Measurements from ENCODE around the gene ERG28. TPM values are rescaled to one million over a fixed set of nuclear protein-coding genes. Genes with fewer than 3 reads are reported as not detected.

ERG28 gene
- total RNA-seq, 2 experiments from 2014 or later: 13.4 to 14.9 TPM

DNA sequence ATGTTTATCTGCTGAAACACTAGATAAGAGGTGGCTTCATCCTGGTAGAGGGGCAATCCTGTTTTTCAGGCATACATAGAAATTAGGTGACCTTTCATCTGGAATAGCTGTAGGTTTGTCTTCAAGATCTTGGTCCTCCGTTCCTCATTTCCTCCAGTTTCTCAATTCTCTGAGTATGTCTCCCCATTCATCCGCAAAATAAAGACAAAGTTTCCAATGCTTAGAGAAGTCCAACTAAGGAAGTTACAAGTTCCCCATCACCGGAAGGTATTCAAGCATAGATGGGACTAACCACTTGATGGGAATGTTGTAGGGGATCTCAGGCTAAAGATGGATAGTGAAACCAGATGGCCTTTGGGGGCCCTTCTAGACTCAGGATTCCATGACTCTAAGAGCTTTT, 34.3 kb downstream of the ERG28 start:
- Mint-ChIP-seq H3K9me3 (no peaks in the 10 kb centered on the region), H3K27ac (no peak overlapping the region), H3K27me3 (no peaks in the 10 kb centered on the region), H3K4me1 (ENCODE audit: low read depth) (no peaks in the 10 kb centered on the region), H3K36me3 (ENCODE audit: low read depth) (no peaks in the 10 kb centered on the region), H3K4me3 (no peak overlapping the region)
- TF ChIP-seq, protein P1, sequence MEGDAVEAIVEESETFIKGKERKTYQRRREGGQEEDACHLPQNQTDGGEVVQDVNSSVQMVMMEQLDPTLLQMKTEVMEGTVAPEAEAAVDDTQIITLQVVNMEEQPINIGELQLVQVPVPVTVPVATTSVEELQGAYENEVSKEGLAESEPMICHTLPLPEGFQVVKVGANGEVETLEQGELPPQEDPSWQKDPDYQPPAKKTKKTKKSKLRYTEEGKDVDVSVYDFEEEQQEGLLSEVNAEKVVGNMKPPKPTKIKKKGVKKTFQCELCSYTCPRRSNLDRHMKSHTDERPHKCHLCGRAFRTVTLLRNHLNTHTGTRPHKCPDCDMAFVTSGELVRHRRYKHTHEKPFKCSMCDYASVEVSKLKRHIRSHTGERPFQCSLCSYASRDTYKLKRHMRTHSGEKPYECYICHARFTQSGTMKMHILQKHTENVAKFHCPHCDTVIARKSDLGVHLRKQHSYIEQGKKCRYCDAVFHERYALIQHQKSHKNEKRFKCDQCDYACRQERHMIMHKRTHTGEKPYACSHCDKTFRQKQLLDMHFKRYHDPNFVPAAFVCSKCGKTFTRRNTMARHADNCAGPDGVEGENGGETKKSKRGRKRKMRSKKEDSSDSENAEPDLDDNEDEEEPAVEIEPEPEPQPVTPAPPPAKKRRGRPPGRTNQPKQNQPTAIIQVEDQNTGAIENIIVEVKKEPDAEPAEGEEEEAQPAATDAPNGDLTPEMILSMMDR (IDR thresholded peaks at IDR 0.05): no peak
- DNase-seq (no peak), ATAC-seq (no peak)
- CTCF ChIA-PET: interaction anchor here (1.1 kb wide), 1 partner anchor 49 kb away, joined by 3 read pairs; no protein-coding TSS in a partner anchor
- POLR2A ChIA-PET: no interaction called here
- intact Hi-C loops (cut with micrococcal nuclease): no loop called here

DNA sequence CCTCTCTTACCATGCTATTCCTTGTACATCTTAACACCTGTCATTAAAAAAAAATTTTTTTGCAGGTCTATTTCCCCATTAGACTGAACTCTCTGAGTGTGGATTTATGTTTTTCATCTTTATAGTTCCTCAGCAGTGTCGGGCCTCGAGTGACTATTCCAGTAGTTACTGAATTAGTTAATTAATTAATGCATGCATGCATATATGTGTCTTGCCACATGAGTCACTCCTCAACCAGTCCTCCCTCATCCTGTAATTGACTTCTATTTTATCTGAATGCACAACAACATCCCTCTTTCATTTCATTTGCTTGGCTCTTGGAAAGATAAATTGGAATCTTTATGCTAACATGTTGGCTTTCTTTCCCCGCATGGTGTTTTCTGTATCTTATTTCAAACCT, 35.6 kb downstream of the ERG28 start:
- Mint-ChIP-seq H3K27ac (no peak overlapping the region), H3K4me1 (ENCODE audit: low read depth) (no peaks in the 10 kb centered on the region), H3K4me3 (no peak overlapping the region), H3K27me3 (no peaks in the 10 kb centered on the region), H3K9me3 (no peaks in the 10 kb centered on the region), H3K36me3 (ENCODE audit: low read depth) (no peaks in the 10 kb centered on the region)
- POLR2A ChIA-PET: no interaction called here
- ATAC-seq (no peak), DNase-seq (no peak)
- CTCF ChIA-PET: no interaction called here
- TF ChIP-seq, protein P1 (IDR thresholded peaks at IDR 0.05): no peak
- intact Hi-C loops (cut with micrococcal nuclease): no loop called here

DNA sequence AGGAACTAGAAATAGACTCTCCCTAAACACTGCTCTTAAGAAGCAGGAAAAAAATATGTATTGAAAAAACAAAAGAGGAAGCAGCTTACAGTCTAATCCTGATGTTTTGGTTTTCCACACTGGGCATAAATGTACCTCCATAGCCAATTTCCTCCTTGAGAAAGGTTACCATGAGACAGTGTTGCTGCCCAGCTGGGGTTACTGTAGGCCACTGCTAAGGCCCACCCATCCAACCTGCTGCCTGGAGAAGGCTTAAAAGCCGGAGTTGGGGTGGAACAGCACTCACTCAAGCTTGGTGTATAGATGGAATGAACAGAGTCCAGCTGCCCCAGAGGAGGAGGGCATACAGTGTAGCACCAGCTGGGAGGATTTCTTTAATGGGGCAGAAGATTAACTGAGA, 41.1 kb downstream of the ERG28 start:
- ATAC-seq: no peak
- no peak for DNase-seq
- Mint-ChIP-seq H3K27ac (no peak overlapping the region), H3K9me3 (no peaks in the 10 kb centered on the region), H3K36me3 (ENCODE audit: low read depth) (no peaks in the 10 kb centered on the region), H3K27me3 (no peaks in the 10 kb centered on the region), H3K4me3 (no peak overlapping the region), H3K4me1 (ENCODE audit: low read depth) (no peaks in the 10 kb centered on the region)
- ChIA-PET POLR2A (no interaction called here), CTCF (interaction anchor here (1.1 to 5.0 kb wide), 3 partner anchors 30 to 39 kb away, joined by 3 to 23 read pairs (median 3); no protein-coding TSS in a partner anchor)
- TF ChIP-seq, protein P1 (IDR thresholded peaks at IDR 0.05): no peak
- intact Hi-C loops (cut with micrococcal nuclease): no loop called here

DNA sequence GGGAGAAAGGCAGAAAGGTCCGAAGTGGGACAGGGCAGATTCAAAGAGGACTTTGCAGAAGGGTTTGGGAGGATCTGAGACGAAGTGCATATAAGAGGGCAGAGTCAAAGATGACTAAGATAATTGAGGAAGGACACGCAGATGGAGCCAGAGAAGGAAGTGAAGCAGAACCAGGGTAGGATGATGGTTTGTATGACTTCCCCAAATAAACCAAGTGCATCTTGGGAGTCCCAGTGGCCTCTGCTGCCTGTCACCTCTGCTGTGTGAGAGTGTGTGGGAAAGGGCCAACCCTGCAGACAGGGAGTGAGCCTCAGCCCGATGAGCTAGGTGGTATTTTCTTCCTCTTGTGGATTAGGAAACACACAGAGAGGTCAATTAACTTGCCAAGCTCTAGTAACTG, 45.5 kb downstream of the ERG28 start:
- Mint-ChIP-seq H3K9me3 (no peaks in the 10 kb centered on the region), H3K36me3 (ENCODE audit: low read depth) (no peaks in the 10 kb centered on the region), H3K4me3 (no peak overlapping the region), H3K27ac (no peak overlapping the region), H3K27me3 (no peaks in the 10 kb centered on the region), H3K4me1 (ENCODE audit: low read depth) (no peaks in the 10 kb centered on the region)
- intact Hi-C loops (cut with micrococcal nuclease): no loop called here
- ATAC-seq (no peak), DNase-seq (no peak)
- TF ChIP-seq, protein P1 (IDR thresholded peaks at IDR 0.05): no peak
- ChIA-PET CTCF (no interaction called here), POLR2A (no interaction called here)

DNA sequence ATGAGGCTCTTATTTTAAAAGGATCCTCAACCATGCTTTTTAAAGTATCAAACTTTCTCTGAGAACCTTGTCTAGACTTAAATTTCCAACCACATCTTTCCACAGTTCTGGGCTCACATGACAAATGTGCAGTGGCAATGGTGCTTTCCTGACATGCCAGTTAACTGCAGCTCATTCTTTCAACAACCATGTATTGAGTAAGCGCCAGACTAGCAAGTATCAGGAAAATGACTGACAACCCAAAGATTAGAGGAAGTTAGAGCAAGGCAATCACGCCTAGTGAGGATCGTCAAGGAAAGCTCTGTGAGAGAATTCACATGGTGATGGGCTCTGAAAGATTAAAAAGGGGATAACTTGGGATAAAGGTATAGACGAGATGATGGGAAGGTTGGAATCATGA, 46.5 kb downstream of the ERG28 start:
- H3K27ac Mint-ChIP-seq: no peak overlapping the region
- intact Hi-C loops (cut with micrococcal nuclease): no loop called here
- CTCF ChIA-PET: interaction anchor here (1.1 kb wide), 1 partner anchor 10 kb away, joined by 3 read pairs; no protein-coding TSS in a partner anchor
- no peak overlapping the region for H3K4me3 Mint-ChIP-seq
- ATAC-seq (no peak), DNase-seq (no peak)
- POLR2A ChIA-PET: no interaction called here
- no peaks in the 10 kb centered on the region for H3K36me3 Mint-ChIP-seq (ENCODE audit: low read depth)
- H3K27me3 Mint-ChIP-seq: no peaks in the 10 kb centered on the region
- TF ChIP-seq, protein P1 (IDR thresholded peaks at IDR 0.05): no peak
- H3K9me3 Mint-ChIP-seq: no peaks in the 10 kb centered on the region
- no peaks in the 10 kb centered on the region for H3K4me1 Mint-ChIP-seq (ENCODE audit: low read depth)

All from activated CD8-positive, alpha-beta T cell treated with anti-CD3 and anti-CD28 coated beads for 36 hours (primary cell).